Esophagus muscularis mucosa (tissue), 3 donors: ENCODE data around the gene BEST1.

Source experiments
- CTCF ChIP-seq, 3 experiments: fragments of 200-600 bp in 2 of 3; fragments of 450-650 bp in 1 of 3; sonication (generic) in 2 of 3; IDR thresholded peaks; one replicate each; pipeline ENCODE4 v1.5.1; 2017 to 2019; ENCODE audit warnings: antibody characterized with exemption in 3 of 3, mild to moderate bottlenecking in 2 of 3, moderate library complexity in 1 of 3
- POLR2A ChIP-seq: fragments of 450-650 bp; IDR thresholded peaks from one replicate; pipeline ENCODE4 v1.6.1; 2017; ENCODE audit warnings: antibody characterized with exemption, moderate library complexity, mild to moderate bottlenecking, low read depth
- POLR2AphosphoS5 ChIP-seq, 2 donors: sonication (generic); formaldehyde crosslinking; IDR thresholded peaks; one replicate each; pipeline ENCODE4 v1.6.1; 2017; ENCODE audit warnings: antibody characterized with exemption in 2 of 2

DNA sequence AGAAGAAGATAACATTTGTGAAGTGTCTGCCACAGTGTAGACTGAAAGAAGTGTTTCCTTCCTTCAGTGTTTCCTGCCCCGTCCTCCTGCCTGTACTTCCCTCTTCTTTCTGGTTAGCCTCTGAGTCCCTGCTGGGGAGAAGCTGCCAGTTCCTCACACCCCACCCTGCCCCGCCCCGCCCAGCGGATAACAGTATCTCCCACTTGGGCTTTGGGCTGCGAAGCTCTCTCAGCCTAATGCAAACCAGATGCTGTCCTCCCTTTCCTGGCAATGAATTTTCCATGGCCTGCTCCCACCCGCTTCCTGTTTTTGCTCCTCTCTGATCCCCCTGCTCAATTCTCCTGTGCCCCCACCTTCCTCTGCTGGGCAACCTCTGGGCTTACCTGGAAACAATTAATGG lies 27.6 kb upstream of the BEST1 start:
- TF ChIP-seq POLR2A (no peak), CTCF (IDR thresholded peaks at IDR 0.05) (no peak), POLR2AphosphoS5 (IDR thresholded peaks at IDR 0.05) (peak; percentile 35 to 48)
